ENCODE data around the gene SLC26A6.

The SLC26A6 gene

DNA sequence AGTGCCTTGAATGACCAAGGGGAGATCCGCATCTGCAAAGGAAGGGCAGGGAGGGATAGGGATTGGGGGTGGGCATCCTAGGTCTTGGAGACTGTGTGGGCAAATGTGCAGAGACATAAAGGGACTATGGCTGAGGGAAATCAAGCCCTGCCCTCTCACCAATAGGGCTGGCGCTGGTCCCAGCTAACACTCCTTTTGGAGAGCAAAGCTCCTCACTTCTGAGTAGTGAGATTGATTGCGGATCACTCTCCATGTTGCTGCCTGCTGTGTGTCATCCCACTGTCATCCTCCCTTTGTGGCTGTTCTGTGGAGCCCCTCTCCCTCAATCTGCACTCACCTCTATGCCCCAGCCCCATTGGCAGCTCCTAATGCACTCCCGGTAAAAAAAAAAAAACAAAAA lies 29.7 kb upstream of the SLC26A6 start:
- no peak overlapping the region for H3K4me3 ChIP-seq (replicated peaks in 1 of 2; ENCODE audit: low read depth in 2 of 2, low read length in 2 of 2)
- DNase-seq (ENCODE audit: low read depth in 2 of 2), result no peak
- TF ChIP-seq, protein P1, sequence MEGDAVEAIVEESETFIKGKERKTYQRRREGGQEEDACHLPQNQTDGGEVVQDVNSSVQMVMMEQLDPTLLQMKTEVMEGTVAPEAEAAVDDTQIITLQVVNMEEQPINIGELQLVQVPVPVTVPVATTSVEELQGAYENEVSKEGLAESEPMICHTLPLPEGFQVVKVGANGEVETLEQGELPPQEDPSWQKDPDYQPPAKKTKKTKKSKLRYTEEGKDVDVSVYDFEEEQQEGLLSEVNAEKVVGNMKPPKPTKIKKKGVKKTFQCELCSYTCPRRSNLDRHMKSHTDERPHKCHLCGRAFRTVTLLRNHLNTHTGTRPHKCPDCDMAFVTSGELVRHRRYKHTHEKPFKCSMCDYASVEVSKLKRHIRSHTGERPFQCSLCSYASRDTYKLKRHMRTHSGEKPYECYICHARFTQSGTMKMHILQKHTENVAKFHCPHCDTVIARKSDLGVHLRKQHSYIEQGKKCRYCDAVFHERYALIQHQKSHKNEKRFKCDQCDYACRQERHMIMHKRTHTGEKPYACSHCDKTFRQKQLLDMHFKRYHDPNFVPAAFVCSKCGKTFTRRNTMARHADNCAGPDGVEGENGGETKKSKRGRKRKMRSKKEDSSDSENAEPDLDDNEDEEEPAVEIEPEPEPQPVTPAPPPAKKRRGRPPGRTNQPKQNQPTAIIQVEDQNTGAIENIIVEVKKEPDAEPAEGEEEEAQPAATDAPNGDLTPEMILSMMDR (IDR thresholded peaks at IDR 0.05; ENCODE audit: low read depth, low read length), result no peak

DNA sequence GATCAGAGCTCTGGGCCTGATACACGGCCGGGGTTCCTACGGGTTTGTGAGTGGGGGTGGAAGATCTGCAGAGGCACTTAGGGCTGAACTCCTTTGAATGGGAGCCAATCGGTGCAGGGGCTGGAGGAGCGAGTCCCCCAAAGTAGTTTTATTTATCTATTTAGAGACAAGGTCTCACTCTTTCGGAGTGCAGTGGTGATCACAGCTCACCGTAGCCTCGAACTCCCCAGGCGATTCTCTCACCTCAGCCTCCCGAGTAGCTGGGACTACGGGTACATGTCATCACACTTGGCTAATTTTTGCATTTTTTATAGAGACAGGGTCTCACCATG lies 29.0 kb upstream of the SLC26A6 start:
- no peak overlapping the region for H3K4me3 ChIP-seq (replicated peaks in 1 of 2; ENCODE audit: low read depth in 2 of 2, low read length in 2 of 2)
- TF ChIP-seq, protein P1 (IDR thresholded peaks at IDR 0.05; ENCODE audit: low read depth, low read length), result no peak
- DNase-seq (ENCODE audit: low read depth in 2 of 2), result no peak

DNA sequence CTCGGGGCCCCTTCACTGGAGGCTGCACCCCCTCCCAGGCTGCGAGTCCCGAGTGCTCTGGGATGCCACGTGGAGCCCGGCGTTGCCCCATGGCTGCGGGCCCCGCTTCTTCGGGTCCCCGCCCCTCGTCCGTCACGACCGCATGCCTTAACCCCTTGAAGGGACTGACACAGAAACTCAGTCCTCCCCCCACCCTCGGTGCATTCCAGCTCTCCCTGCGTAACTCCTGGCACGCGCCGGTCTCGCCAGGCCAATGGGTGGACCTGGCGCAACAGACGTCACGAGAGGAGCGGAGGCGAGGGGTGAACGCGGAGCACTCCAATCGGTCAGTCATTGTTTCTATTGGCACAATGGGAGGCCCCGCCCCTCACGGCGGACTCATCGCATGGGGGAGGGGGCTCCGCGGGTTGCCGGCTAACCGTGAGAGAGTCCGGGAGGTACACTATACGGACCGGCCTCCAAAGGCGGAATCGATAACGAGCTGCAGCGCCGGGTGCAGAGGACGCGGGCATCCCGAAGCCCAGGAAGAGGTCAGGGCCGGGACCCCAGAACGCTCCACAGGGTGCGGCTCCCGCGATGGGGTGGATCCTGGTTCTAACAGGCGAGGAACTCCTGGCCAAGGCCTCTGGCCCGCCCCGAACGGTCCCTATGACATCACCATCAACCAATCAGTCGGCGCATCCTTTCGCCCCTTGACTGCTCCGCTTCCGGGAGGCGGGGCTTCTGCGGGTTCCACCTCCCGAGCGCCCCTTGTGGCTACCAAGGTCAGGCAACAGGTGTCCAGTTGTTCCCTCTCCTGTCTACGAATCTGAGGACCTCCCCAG lies 28.4 kb upstream of the SLC26A6 start:
- DNase-seq (ENCODE audit: low read depth in 2 of 2), result peak; percentile 99
- peak overlapping the region; percentile 53 to 64 for H3K4me3 ChIP-seq (replicated peaks in 1 of 2; ENCODE audit: low read depth in 2 of 2, low read length in 2 of 2)
- TF ChIP-seq, protein P1 (IDR thresholded peaks at IDR 0.05; ENCODE audit: low read depth, low read length), result peak; percentile 82

DNA sequence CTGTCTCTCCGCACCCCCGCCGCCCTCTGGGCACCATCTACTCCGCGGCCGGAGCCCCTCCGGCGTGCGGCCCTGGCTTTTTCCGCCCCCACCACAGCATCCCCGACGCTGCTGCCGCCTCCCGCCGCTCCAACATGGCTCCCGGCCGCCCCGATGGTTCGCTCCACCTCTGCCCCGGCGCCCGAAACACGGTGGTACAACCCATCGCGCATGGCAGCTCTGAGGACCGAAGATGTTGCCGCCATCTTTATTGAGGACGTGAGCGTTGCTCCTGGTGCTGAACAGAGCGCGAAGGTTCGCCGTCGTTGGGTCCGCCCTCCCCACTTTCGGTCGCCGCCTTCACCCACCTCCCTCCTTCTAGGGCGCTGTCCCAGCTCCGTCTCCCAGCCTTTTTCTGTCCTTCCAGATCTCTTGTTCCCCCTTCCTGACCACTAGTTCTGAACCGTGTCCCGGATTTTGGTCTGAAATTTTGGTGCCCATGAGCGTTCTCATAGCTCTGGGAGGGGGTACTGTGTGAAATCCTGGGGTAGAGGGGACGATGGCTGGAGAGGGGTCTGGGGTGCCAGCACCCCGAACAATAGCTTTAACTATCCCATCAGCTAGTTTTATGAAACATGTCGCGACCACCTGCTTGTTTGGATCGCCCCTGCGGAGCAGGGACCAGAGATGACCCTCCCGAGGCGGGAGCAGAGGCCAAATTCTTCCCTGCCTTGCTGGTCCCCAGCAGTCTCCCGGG lies 27.7 kb upstream of the SLC26A6 start, which contains the start of gene CELSR3:
TSS of gene CELSR3 (minus strand) at position 134 of the 736 bp plus-strand sequence. CDS start 252 bp downstream, outside the sequence.
- TF ChIP-seq, protein P1 (IDR thresholded peaks at IDR 0.05; ENCODE audit: low read depth, low read length), result no peak
- peak within 1 kb of the TSS; percentile 53 to 64 for H3K4me3 ChIP-seq (replicated peaks in 1 of 2; ENCODE audit: low read depth in 2 of 2, low read length in 2 of 2)
- peak; percentile 90 to 95 for DNase-seq (ENCODE audit: low read depth in 2 of 2)

DNA sequence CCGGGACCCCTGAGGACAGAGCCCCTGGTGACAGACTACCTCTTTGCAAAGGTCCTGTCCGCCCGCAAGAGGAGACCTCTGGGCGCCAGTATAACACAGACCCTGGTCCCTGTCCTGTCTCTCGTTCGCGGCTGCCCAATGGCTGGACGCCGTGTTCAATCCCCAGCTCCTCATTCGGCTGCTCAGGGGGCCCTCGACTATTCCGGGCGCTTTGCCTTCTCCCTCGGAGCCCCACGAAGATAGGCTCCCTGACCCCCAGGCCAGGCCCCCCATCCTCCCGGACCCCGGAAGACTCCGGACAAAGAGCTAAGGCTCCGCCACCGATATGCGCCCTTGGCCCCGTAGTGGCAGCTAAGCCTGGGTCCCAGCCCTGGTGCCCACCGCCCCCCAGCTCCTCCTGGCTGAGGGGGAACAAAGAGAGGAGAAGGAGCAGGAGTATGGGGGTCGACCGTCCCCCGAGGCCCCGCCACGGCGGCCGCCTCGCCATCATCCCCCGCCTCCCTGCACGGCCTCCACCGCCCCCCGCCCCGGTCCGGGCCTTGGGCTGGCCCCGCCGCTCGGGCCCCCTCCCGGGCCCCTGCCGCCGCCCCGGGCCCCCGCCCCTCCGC lies 27.0 kb upstream of the SLC26A6 start:
- TF ChIP-seq, protein P1 (IDR thresholded peaks at IDR 0.05; ENCODE audit: low read depth, low read length), result no peak
- H3K4me3 ChIP-seq (replicated peaks in 1 of 2; ENCODE audit: low read depth in 2 of 2, low read length in 2 of 2), result peak overlapping the region; percentile 25 to 64

DNA sequence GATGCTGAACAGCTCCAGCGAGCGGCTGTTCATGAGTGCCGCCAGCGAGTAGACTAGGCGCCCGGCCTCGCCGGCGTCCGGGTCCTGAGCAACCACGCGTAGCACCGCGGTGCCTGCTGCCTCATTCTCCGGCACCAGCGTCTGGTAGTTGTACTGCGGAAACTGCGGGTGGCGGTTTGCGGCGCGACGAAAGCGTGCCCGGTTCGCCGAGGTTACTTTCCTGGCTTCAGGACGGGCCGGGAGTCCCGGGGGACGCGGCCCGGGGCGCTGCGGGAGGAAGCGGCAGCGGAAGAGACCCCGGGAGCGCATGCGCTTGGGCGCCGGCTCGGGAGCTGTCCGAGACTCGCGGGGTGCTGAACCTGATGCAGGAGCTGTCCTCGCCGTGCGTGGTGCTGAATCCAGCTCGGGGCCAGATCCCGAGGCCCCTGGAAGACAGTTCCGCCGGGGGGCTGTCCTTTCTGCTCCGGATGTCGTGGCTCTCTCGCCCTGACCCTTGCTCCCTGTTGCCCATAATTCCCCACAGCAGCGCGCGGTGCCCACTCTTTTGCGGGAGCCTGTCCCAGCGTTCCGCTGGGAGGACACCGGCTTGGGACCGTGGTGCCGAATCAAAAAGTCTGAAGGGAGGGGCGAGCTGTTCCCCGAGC lies 26.4 kb upstream of the SLC26A6 start:
- DNase-seq (ENCODE audit: low read depth in 2 of 2), result peak; percentile 57 to 66
- peak overlapping the region; percentile 49 to 53 for H3K4me3 ChIP-seq (replicated peaks in 1 of 2; ENCODE audit: low read depth in 2 of 2, low read length in 2 of 2)
- TF ChIP-seq, protein P1 (IDR thresholded peaks at IDR 0.05; ENCODE audit: low read depth, low read length), result no peak

More for the DNA sequence above, 27.0 kb upstream of the SLC26A6 start:
- no peak for DNase-seq (ENCODE audit: low read depth in 2 of 2)

Data from cardiac fibroblast (primary cell).